Naive thymus-derived CD4-positive, alpha-beta T cell (primary cell): ENCODE results near the gene CTNNB1. TPM values are rescaled to one million over a fixed set of nuclear protein-coding genes. Genes with fewer than 3 reads are reported as not detected.

ENCODE experiments used
- ATAC-seq: fragments of 150-1000 bp; cut with Tn5 transposase; 2 replicates; pipeline ENCODE4 v1.10.0; 2021; ENCODE audit warnings: mild to moderate bottlenecking, moderate library complexity
- CTCF ChIA-PET: fragments of 350-600 bp; sonication (Branson Sonifier 250); formaldehyde crosslinking; loops from one replicate; lab custom pipeline; 2021; ENCODE audit warnings: antibody characterized with exemption; lab: Charles Lee
- POLR2A ChIA-PET: fragments of 350-600 bp; sonication (Branson Sonifier 250); formaldehyde crosslinking; loops from one replicate; lab custom pipeline; 2021; ENCODE audit warnings: antibody characterized with exemption, inconsistent platforms; lab: Charles Lee
- DNase-seq, 9 donors: peaks; one replicate each; pipeline versions ENCODE4 v3.0.0 to v3.0.0-alpha.2; 2020 to 2022; ENCODE audit warnings: mixed read lengths in 1 of 9
- H3K27ac ChIP-seq: one replicate; pipeline ENCODE4 v1.7.0; 2013; ENCODE audit warnings: mild to moderate bottlenecking, low read depth, low read length, moderate library complexity
- H3K27me3 ChIP-seq, 2 donors: one replicate each; pipeline ENCODE4 v1.7.0; 2013; ENCODE audit warnings: low read length in 2 of 2, mild to moderate bottlenecking in 2 of 2, moderate library complexity in 2 of 2; ENCODE audit not compliant: control insufficient read depth in 2 of 2, insufficient read depth in 2 of 2
- H3K36me3 ChIP-seq, 3 experiments: 1 replicate in 2 of 3; 2 replicates in 1 of 3; pipeline ENCODE4 v1.7.0; 2013; ENCODE audit warnings: low read length in 3 of 3, mild to moderate bottlenecking in 3 of 3, moderate library complexity in 1 of 3; ENCODE audit not compliant: insufficient read depth in 3 of 3, control insufficient read depth in 2 of 3
- H3K4me1 ChIP-seq, 2 donors: one replicate each; pipeline ENCODE4 v1.7.0; 2013; ENCODE audit warnings: low read length in 2 of 2, mild to moderate bottlenecking in 2 of 2, moderate library complexity in 1 of 2; ENCODE audit not compliant: control insufficient read depth in 2 of 2, insufficient read depth in 2 of 2
- H3K4me3 ChIP-seq: 2 replicates; pipeline ENCODE4 v1.7.0; 2013; ENCODE audit warnings: mild to moderate bottlenecking, low read length
- H3K9me3 ChIP-seq, 3 experiments: 1 replicate in 2 of 3; 2 replicates in 1 of 3; pipeline ENCODE4 v1.7.0; 2013; ENCODE audit warnings: low read length in 3 of 3; ENCODE audit not compliant: control insufficient read depth in 2 of 3
- H3K27ac Mint-ChIP-seq, 9 donors: one replicate each; pipeline ENCODE4 v1.8.0; 2020 to 2022; ENCODE audit warnings: mixed read lengths in 9 of 9, mild to moderate bottlenecking in 8 of 9, moderate library complexity in 5 of 9, inconsistent platforms in 2 of 9
- H3K27me3 Mint-ChIP-seq, 5 donors: one replicate each; pipeline ENCODE4 v1.8.0; 2021 to 2022; ENCODE audit warnings: mixed read lengths in 5 of 5, mild to moderate bottlenecking in 1 of 5
- H3K36me3 Mint-ChIP-seq, 5 donors: one replicate each; pipeline ENCODE4 v1.8.0; 2020 to 2022; ENCODE audit warnings: mixed read lengths in 5 of 5, mild to moderate bottlenecking in 3 of 5, inconsistent platforms in 1 of 5
- H3K4me1 Mint-ChIP-seq, 7 donors: one replicate each; pipeline ENCODE4 v1.8.0; 2020 to 2022; ENCODE audit warnings: mixed read lengths in 7 of 7, mild to moderate bottlenecking in 3 of 7, inconsistent platforms in 1 of 7
- H3K4me3 Mint-ChIP-seq, 10 donors: one replicate each; pipeline ENCODE4 v1.8.0; 2020 to 2022; ENCODE audit warnings: mild to moderate bottlenecking in 10 of 10, mixed read lengths in 10 of 10, moderate library complexity in 6 of 10, inconsistent platforms in 2 of 10
- H3K9me3 Mint-ChIP-seq, 11 donors: one replicate each; pipeline ENCODE4 v1.8.0; 2020 to 2022; ENCODE audit warnings: mixed read lengths in 11 of 11, mild to moderate bottlenecking in 4 of 11, inconsistent platforms in 1 of 11, moderate library complexity in 1 of 11
- intact Hi-C, 2 donors: fragments of 100-400 bp; cut with micrococcal nuclease; formaldehyde crosslinking; loops; one replicate each; pipeline ENCODE4 v1.15.1; 2023
- polyA plus RNA-seq, 2 donors: library from polyadenylated mRNA; unstranded; fragments of 300-500 nt; fragmentation: Illumina TruSeq; gene quantifications; one replicate each; pipeline ENCODE4 v1.2.3, GENCODE V29; 2021
- total RNA-seq, 6 experiments: library from RNA in 5 of 6; stranded (reverse) in 5 of 6; gene quantifications; 1 replicate in 5 of 6; 2 replicates in 1 of 6; pipeline ENCODE4 v1.2.3 and lab custom pipeline; 2021 to 2026

CTNNB1 gene
- total and polyA plus RNA-seq, 7 experiments from 2014 or later, result 40.5 to 227 (median 160) TPM

GRCh38 chr3:41202075-41202833 lies 2.9 kb downstream of the CTNNB1 start:
- H3K36me3 ChIP-seq, result peaks cover 0 to 3% (median 0%) of the 10 kb centered on the region in 3 experiments
- H3K4me3 ChIP-seq, result peak overlapping the region; percentile 60
- Mint-ChIP-seq H3K9me3 (peaks cover 0 to 3% (median 0%) of the 10 kb centered on the region in 11 donors), H3K27ac (peak overlapping the region in 5 of 9 donors; percentile 9 to 59 (median 41)), H3K4me3 (peak overlapping the region; percentile 35 to 100 (median 92)), H3K27me3 (peaks cover 0 to 6% (median 0%) of the 10 kb centered on the region in 5 donors), H3K36me3 (peaks cover 0 to 2% (median 0%) of the 10 kb centered on the region in 5 donors), H3K4me1 (peaks cover 45 to 73% (median 68%) of the 10 kb centered on the region in 7 donors)
- intact Hi-C loops, result loop anchor here (1.0 to 5.0 kb wide), 5 partner anchors 9 to 810 kb away; no protein-coding TSS in a partner anchor
- no peaks in the 10 kb centered on the region for H3K27me3 ChIP-seq
- H3K4me1 ChIP-seq, result peaks cover 46 to 59% of the 10 kb centered on the region in 2 donors
- ATAC-seq (no peak), DNase-seq (no peak)
- H3K27ac ChIP-seq, result no peak overlapping the region
- ChIA-PET POLR2A (interaction anchor here (0.6 to 1.6 kb wide), 5 partner anchors 29 to 1942 kb away, joined by 3 to 6 read pairs (median 5); no protein-coding TSS in a partner anchor), CTCF (interaction anchor here (0.6 to 1.2 kb wide), 3 partner anchors 7 to 320 kb away, joined by 4 to 5 read pairs (median 5); no protein-coding TSS in a partner anchor)
- no peaks in the 10 kb centered on the region for H3K9me3 ChIP-seq

GRCh38 chr3:41202834-41203345 lies 3.6 kb downstream of the CTNNB1 start:
- ChIA-PET POLR2A (interaction anchor here (0.6 to 0.7 kb wide), 3 partner anchors 28 to 1943 kb away, joined by 3 to 6 read pairs (median 3); no protein-coding TSS in a partner anchor), CTCF (interaction anchor here (0.6 to 0.7 kb wide), 2 partner anchors 32 to 321 kb away, joined by 5 read pairs; no protein-coding TSS in a partner anchor)
- Mint-ChIP-seq H3K27ac (peak overlapping the region in 3 of 9 donors; percentile 14 to 59 (median 46)), H3K9me3 (peaks cover 0 to 3% (median 0%) of the 10 kb centered on the region in 11 donors), H3K4me1 (peaks cover 51 to 80% (median 75%) of the 10 kb centered on the region in 7 donors), H3K4me3 (peak overlapping the region; percentile 1 to 100 (median 91)), H3K27me3 (peaks cover 0 to 3% (median 0%) of the 10 kb centered on the region in 5 donors), H3K36me3 (peaks cover 0 to 2% (median 0%) of the 10 kb centered on the region in 5 donors)
- DNase-seq (no peak), ATAC-seq (no peak)
- Histone ChIP-seq H3K27ac (no peak overlapping the region), H3K4me1 (peaks cover 52 to 65% of the 10 kb centered on the region in 2 donors), H3K36me3 (peaks cover 0 to 3% (median 0%) of the 10 kb centered on the region in 3 experiments), H3K4me3 (peak overlapping the region; percentile 60), H3K27me3 (no peaks in the 10 kb centered on the region), H3K9me3 (no peaks in the 10 kb centered on the region)
- intact Hi-C loops, result loop anchor here (1.0 to 5.0 kb wide), 5 partner anchors 8 to 809 kb away; no protein-coding TSS in a partner anchor

GRCh38 chr3:41204369-41204768 lies 5.1 kb downstream of the CTNNB1 start:
- intact Hi-C loops, result loop anchor here (5.0 kb wide), 4 partner anchors 33 to 808 kb away; no protein-coding TSS in a partner anchor
- H3K27ac Mint-ChIP-seq, result peak overlapping the region in 4 of 9 donors; percentile 24 to 58 (median 47)
- POLR2A ChIA-PET, result interaction anchor here (0.8 kb wide), 1 partner anchor 23 kb away, joined by 3 read pairs; no protein-coding TSS in a partner anchor

GRCh38 chr3:41205591-41205990 lies 6.3 kb downstream of the CTNNB1 start:
- Histone ChIP-seq H3K4me1 (peaks cover 64 to 65% of the 10 kb centered on the region in 2 donors), H3K27ac (no peak overlapping the region), H3K9me3 (no peaks in the 10 kb centered on the region), H3K36me3 (no peaks in the 10 kb centered on the region), H3K27me3 (no peaks in the 10 kb centered on the region), H3K4me3 (no peak overlapping the region)
- no peak for ATAC-seq
- CTCF ChIA-PET, result no interaction called here
- Mint-ChIP-seq H3K36me3 (peaks cover 0 to 11% (median 5%) of the 10 kb centered on the region in 5 donors), H3K27ac (peak overlapping the region in 2 of 9 donors; percentile 42 to 63), H3K4me3 (peak overlapping the region in 9 of 10 donors; percentile 36 to 90 (median 57)), H3K27me3 (no peaks in the 10 kb centered on the region), H3K4me1 (peaks cover 60 to 93% (median 89%) of the 10 kb centered on the region in 7 donors), H3K9me3 (peaks cover 0 to 4% (median 0%) of the 10 kb centered on the region in 11 donors)
- DNase-seq, result no peak
- intact Hi-C loops, result no loop called here
- POLR2A ChIA-PET, result interaction anchor here (0.9 kb wide), 1 partner anchor 11 kb away, joined by 3 read pairs; no protein-coding TSS in a partner anchor

More at GRCh38 chr3:41204369-41204768, 5.1 kb downstream of the CTNNB1 start:
- peak overlapping the region in 8 of 10 donors; percentile 32 to 93 (median 59) for H3K4me3 Mint-ChIP-seq
- H3K9me3 Mint-ChIP-seq, result peaks cover 0 to 1% (median 0%) of the 10 kb centered on the region in 11 donors
- peaks cover 0 to 2% (median 0%) of the 10 kb centered on the region in 3 experiments for H3K36me3 ChIP-seq
- H3K4me1 Mint-ChIP-seq, result peaks cover 59 to 94% (median 86%) of the 10 kb centered on the region in 7 donors
- H3K27ac ChIP-seq, result no peak overlapping the region
- H3K4me1 ChIP-seq, result peaks cover 62 to 65% of the 10 kb centered on the region in 2 donors
- H3K9me3 ChIP-seq, result no peaks in the 10 kb centered on the region
- no peaks in the 10 kb centered on the region for H3K27me3 ChIP-seq
- ATAC-seq (no peak), DNase-seq (no peak)
- CTCF ChIA-PET, result no interaction called here
- H3K36me3 Mint-ChIP-seq, result peaks cover 0 to 7% (median 2%) of the 10 kb centered on the region in 5 donors
- no peaks in the 10 kb centered on the region for H3K27me3 Mint-ChIP-seq
- H3K4me3 ChIP-seq, result no peak overlapping the region

- DNase-seq (no peak), ATAC-seq (no peak)
- H3K4me1 Mint-ChIP-seq, result peaks cover 44 to 91% (median 85%) of the 10 kb centered on the region in 7 donors
- Histone ChIP-seq H3K4me3 (no peak overlapping the region), H3K27ac (no peak overlapping the region), H3K36me3 (no peaks in the 10 kb centered on the region), H3K9me3 (no peaks in the 10 kb centered on the region), H3K4me1 (peaks cover 56 to 71% of the 10 kb centered on the region in 2 donors), H3K27me3 (no peaks in the 10 kb centered on the region)
- intact Hi-C loops, result loop anchor here in 1 of 2 donors (1.0 kb wide), 1 partner anchor 8 kb away; the partner anchor contains the start of gene CTNNB1
- ChIA-PET POLR2A (interaction anchor here (0.8 to 3.0 kb wide), 2 partner anchors 8 to 9 kb away, joined by 4 to 11 read pairs; partner anchors contain the start of gene CTNNB1), CTCF (interaction anchor here (0.6 to 1.1 kb wide), 2 partner anchors 799 to 879 kb away, joined by 3 read pairs; no protein-coding TSS in a partner anchor)
- H3K36me3 Mint-ChIP-seq, result peaks cover 0 to 21% (median 12%) of the 10 kb centered on the region in 5 donors
- peaks cover 0 to 4% (median 0%) of the 10 kb centered on the region in 11 donors for H3K9me3 Mint-ChIP-seq
- peak overlapping the region in 6 of 9 donors; percentile 19 to 80 (median 45) for H3K27ac Mint-ChIP-seq
- H3K27me3 Mint-ChIP-seq, result no peaks in the 10 kb centered on the region
- peak overlapping the region in 9 of 10 donors; percentile 38 to 90 (median 59) for H3K4me3 Mint-ChIP-seq
Measured at GRCh38 chr3:41207355-41207754, 8.1 kb downstream of the CTNNB1 start.
